Activated CD8-positive, alpha-beta T cell treated with anti-CD3 and anti-CD28 coated beads for 36 hours (primary cell): ENCODE measurements around the gene H3-3A. TPM values are rescaled to one million over a fixed set of nuclear protein-coding genes. Genes with fewer than 3 reads are reported as not detected.

Experiments
- ATAC-seq: fragments of 200-7000 bp; cut with Tn5 transposase; one replicate; pipeline ENCODE4 v1.10.0; 2021; ENCODE audit warnings: mild to moderate bottlenecking, moderate library complexity
- CTCF ChIA-PET: fragments of 350-600 bp; sonication (Branson Sonifier 250); formaldehyde crosslinking; loops from one replicate; lab custom pipeline; 2021; ENCODE audit warnings: antibody characterized with exemption; lab: Charles Lee
- POLR2A ChIA-PET: fragments of 350-600 bp; sonication (Branson Sonifier 250); formaldehyde crosslinking; loops from one replicate; lab custom pipeline; 2021; ENCODE audit warnings: antibody characterized with exemption; lab: Charles Lee
- DNase-seq: peaks from one replicate; pipeline ENCODE4 v3.0.0-alpha.2; 2020
- H3K27ac Mint-ChIP-seq: one replicate; pipeline ENCODE4 v1.8.0; 2021; ENCODE audit warnings: mild to moderate bottlenecking, mixed read lengths
- H3K27me3 Mint-ChIP-seq: one replicate; pipeline ENCODE4 v1.8.0; 2021; ENCODE audit warnings: mixed read lengths
- H3K36me3 Mint-ChIP-seq: one replicate; pipeline ENCODE4 v1.8.0; 2021; ENCODE audit warnings: low read depth, mixed read lengths
- H3K4me1 Mint-ChIP-seq: one replicate; pipeline ENCODE4 v1.8.0; 2021; ENCODE audit warnings: low read depth, mixed read lengths
- H3K4me3 Mint-ChIP-seq: one replicate; pipeline ENCODE4 v1.8.0; 2021; ENCODE audit warnings: mild to moderate bottlenecking, moderate library complexity, mixed read lengths
- H3K9me3 Mint-ChIP-seq: one replicate; pipeline ENCODE4 v1.8.0; 2021; ENCODE audit warnings: mixed read lengths
- CTCF ChIP-seq: fragments of 200-600 bp; IDR thresholded peaks from one replicate; pipeline ENCODE4 v1.8.0; 2022; ENCODE audit warnings: antibody characterized with exemption, mild to moderate bottlenecking
- intact Hi-C: fragments of 100-400 bp; cut with micrococcal nuclease; formaldehyde crosslinking; loops from one replicate; pipeline ENCODE4 v1.10.0; 2022
- total RNA-seq, 2 experiments: library from RNA; stranded (reverse); gene quantifications; one replicate each; pipeline ENCODE4 v1.2.3, GENCODE V29; 2021

Gene H3-3A
- total RNA-seq, 2 experiments from 2014 or later = 287 to 308 TPM

DNA sequence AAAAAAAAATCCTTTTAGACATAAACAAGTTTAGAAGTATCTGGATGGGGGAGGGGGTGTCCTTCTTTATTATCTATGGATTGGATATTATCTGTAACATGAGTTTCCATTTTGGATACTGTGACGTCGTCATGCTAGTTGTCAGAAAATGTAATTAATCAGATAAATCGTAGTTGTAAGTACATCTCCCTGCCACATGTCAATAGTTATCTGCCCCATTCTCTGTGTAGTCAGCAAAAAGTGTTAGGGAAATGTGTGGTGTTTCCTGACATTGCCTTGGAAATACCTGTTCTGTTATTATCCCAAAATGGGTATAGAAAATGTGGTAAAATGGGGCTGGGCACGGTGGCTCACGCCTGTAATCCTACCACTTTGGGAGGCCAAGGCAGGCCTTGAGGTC is 38.8 kb upstream of the H3-3A start:
- no peaks in the 10 kb centered on the region for H3K4me1 Mint-ChIP-seq
- DNase-seq (no peak), ATAC-seq (no peak)
- intact Hi-C loops = no loop called here
- no peaks in the 10 kb centered on the region for H3K27me3 Mint-ChIP-seq
- H3K36me3 Mint-ChIP-seq = no peaks in the 10 kb centered on the region
- H3K9me3 Mint-ChIP-seq = no peaks in the 10 kb centered on the region
- CTCF ChIA-PET = no interaction called here
- H3K4me3 Mint-ChIP-seq = no peak overlapping the region
- no peak for TF ChIP-seq CTCF
- H3K27ac Mint-ChIP-seq = no peak overlapping the region
- POLR2A ChIA-PET = no interaction called here

DNA sequence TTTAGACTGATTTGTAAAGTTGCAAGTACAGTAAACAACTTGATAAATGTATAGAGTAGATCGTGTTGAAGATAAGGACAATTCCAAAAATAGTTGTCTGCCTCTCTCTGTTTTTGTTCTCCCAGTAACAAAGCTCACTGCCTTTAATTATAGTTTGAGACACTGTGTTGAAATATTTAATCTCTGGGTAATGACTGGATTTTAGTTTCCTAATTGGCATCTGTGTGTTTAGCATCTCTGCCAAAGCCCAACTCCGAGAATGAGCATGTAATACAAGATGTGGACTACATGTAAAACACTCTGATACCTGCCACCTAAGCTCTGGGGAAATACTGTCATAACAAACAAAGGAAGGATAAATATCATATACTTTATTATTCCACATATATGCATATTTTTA is 35.7 kb upstream of the H3-3A start:
- H3K36me3 Mint-ChIP-seq = no peaks in the 10 kb centered on the region
- no peak for DNase-seq
- intact Hi-C loops = no loop called here
- ChIA-PET CTCF (interaction anchor here (0.8 to 1.4 kb wide), 3 partner anchors 39 to 500 kb away, joined by 3 read pairs; no protein-coding TSS in a partner anchor), POLR2A (no interaction called here)
- H3K9me3 Mint-ChIP-seq = no peaks in the 10 kb centered on the region
- no peak overlapping the region for H3K4me3 Mint-ChIP-seq
- ATAC-seq = no peak
- H3K27ac Mint-ChIP-seq = no peak overlapping the region
- H3K27me3 Mint-ChIP-seq = no peaks in the 10 kb centered on the region
- no peak for TF ChIP-seq CTCF
- peaks cover 4% of the 10 kb centered on the region for H3K4me1 Mint-ChIP-seq

GRCh38 chr1:226027538-226028217 is 34.8 kb upstream of the H3-3A start:
- H3K27me3 Mint-ChIP-seq = no peaks in the 10 kb centered on the region
- H3K27ac Mint-ChIP-seq = no peak overlapping the region
- TF ChIP-seq CTCF = no peak
- DNase-seq (no peak), ATAC-seq (no peak)
- H3K36me3 Mint-ChIP-seq = no peaks in the 10 kb centered on the region
- no peak overlapping the region for H3K4me3 Mint-ChIP-seq
- no peaks in the 10 kb centered on the region for H3K9me3 Mint-ChIP-seq
- CTCF ChIA-PET = interaction anchor here (0.8 kb wide), 2 partner anchors 40 to 501 kb away, joined by 3 read pairs; no protein-coding TSS in a partner anchor
- POLR2A ChIA-PET = no interaction called here
- peaks cover 4% of the 10 kb centered on the region for H3K4me1 Mint-ChIP-seq
- intact Hi-C loops = no loop called here

- Mint-ChIP-seq H3K36me3 (no peaks in the 10 kb centered on the region), H3K4me1 (peaks cover 4% of the 10 kb centered on the region), H3K4me3 (no peak overlapping the region), H3K27me3 (no peaks in the 10 kb centered on the region), H3K9me3 (no peaks in the 10 kb centered on the region), H3K27ac (no peak overlapping the region)
- intact Hi-C loops = no loop called here
- no peak for ATAC-seq
- DNase-seq = no peak
- CTCF ChIA-PET = interaction anchor here (1.2 kb wide), 1 partner anchor 42 kb away, joined by 3 read pairs; no protein-coding TSS in a partner anchor
- POLR2A ChIA-PET = interaction anchor here (1.9 kb wide), 1 partner anchor 98 kb away, joined by 5 read pairs; no protein-coding TSS in a partner anchor
- no peak for TF ChIP-seq CTCF
Measured at GRCh38 chr1:226029093-226029496, 33.4 kb upstream of the H3-3A start.

- H3K4me3 Mint-ChIP-seq = no peak overlapping the region
- H3K27ac Mint-ChIP-seq = no peak overlapping the region
- H3K4me1 Mint-ChIP-seq = peaks cover 4% of the 10 kb centered on the region
- H3K27me3 Mint-ChIP-seq = no peaks in the 10 kb centered on the region
- ChIA-PET POLR2A (interaction anchor here (1.9 kb wide), 1 partner anchor 97 kb away, joined by 5 read pairs; no protein-coding TSS in a partner anchor), CTCF (interaction anchor here (1.2 kb wide), 1 partner anchor 42 kb away, joined by 3 read pairs; no protein-coding TSS in a partner anchor)
- ATAC-seq (no peak), DNase-seq (no peak)
- H3K9me3 Mint-ChIP-seq = no peaks in the 10 kb centered on the region
- no peaks in the 10 kb centered on the region for H3K36me3 Mint-ChIP-seq
- no peak for TF ChIP-seq CTCF
- intact Hi-C loops = no loop called here
Measured at GRCh38 chr1:226029568-226030225, 32.8 kb upstream of the H3-3A start.
